ENCODE data around the gene PPP1R1C.

PPP1R1C gene

GRCh38 chr2:182166841-182167240 is 181.2 kb downstream of the PPP1R1C start:
- no peak overlapping the region for H3K27ac ChIP-seq
- TF ChIP-seq ZFX (IDR thresholded peaks at IDR 0.05; ENCODE audit: borderline replicate concordance) (no peak), CTCF (IDR thresholded peaks at IDR 0.05) (no peak)
